Urinary bladder (tissue), 2 donors: ENCODE data around the gene CAMK2B. TPM values are rescaled to one million over a fixed set of nuclear protein-coding genes. Genes with fewer than 3 reads are reported as not detected.

Experiments used
- polyA plus RNA-seq: library from polyadenylated mRNA; stranded (reverse); fragments of 200-250 nt; gene quantifications from one replicate; pipeline ENCODE4 v1.2.3, GENCODE V29; 2013
- total RNA-seq: library from RNA; depleted of rRNA; stranded (reverse); fragments of >200 nt; gene quantifications from one replicate; pipeline ENCODE4 v1.2.3, GENCODE V29; 2014
- donor health status: healthy.

The CAMK2B gene
- total and polyA plus RNA-seq, 2 donors = 0.32 to 1.5 TPM

Other genes starting within 250 kb of the CAMK2B start
- 10.2 TPM for gene POLM, start 243.1 kb downstream of the CAMK2B start, total RNA-seq
- 22.2 TPM for gene POLM, start 243.1 kb downstream of the CAMK2B start, polyA plus RNA-seq
- gene AEBP1, start 221.2 kb downstream of the CAMK2B start, total RNA-seq = 57.2 TPM
- 247 TPM for gene AEBP1, start 221.2 kb downstream of the CAMK2B start, polyA plus RNA-seq
- gene POLD2, start 202.0 kb downstream of the CAMK2B start, total RNA-seq = 37.5 TPM
- 73.5 TPM for gene POLD2, start 202.0 kb downstream of the CAMK2B start, polyA plus RNA-seq
- gene MYL7, start 184.3 kb downstream of the CAMK2B start, total RNA-seq = 2.7 TPM
- gene MYL7, start 184.3 kb downstream of the CAMK2B start, polyA plus RNA-seq = 1.9 TPM
- gene GCK, start 136.2 kb downstream of the CAMK2B start, total RNA-seq = 1.4 TPM
- gene GCK, start 136.2 kb downstream of the CAMK2B start, polyA plus RNA-seq = 2.1 TPM
- 25.3 TPM for gene YKT6, start 124.6 kb downstream of the CAMK2B start, total RNA-seq
- gene YKT6, start 124.6 kb downstream of the CAMK2B start, polyA plus RNA-seq = 58.0 TPM
- gene NUDCD3, start 165.1 kb upstream of the CAMK2B start, total RNA-seq = 35.9 TPM
- gene NUDCD3, start 165.1 kb upstream of the CAMK2B start, polyA plus RNA-seq = 59.8 TPM
- not detected for gene NPC1L1, start 215.7 kb upstream of the CAMK2B start, total RNA-seq
- 0.25 TPM for gene NPC1L1, start 215.7 kb upstream of the CAMK2B start, polyA plus RNA-seq
- 34.7 TPM for gene DDX56, start 248.3 kb upstream of the CAMK2B start, total RNA-seq
- 44.6 TPM for gene DDX56, start 248.3 kb upstream of the CAMK2B start, polyA plus RNA-seq